GM19438 (cell line): ENCODE results near the gene CACNA2D2.

Experiments
- ATAC-seq: cut with Tn5 transposase; IDR thresholded peaks from one replicate; pipeline ENCODE4 v1.9.1; 2021; ENCODE audit warnings: low read depth; ENCODE audit not compliant: unreplicated experiment

Gene CACNA2D2

GRCh38 chr3:50336452-50337174, 166.8 kb downstream of the CACNA2D2 start:
- ATAC-seq = peak; percentile 20

- ATAC-seq = no peak
These were observed 168.9 kb downstream of the CACNA2D2 start for GRCh38 chr3:50334339-50335075.

GRCh38 chr3:50333744-50334328, 169.6 kb downstream of the CACNA2D2 start:
- ATAC-seq = no peak

- no peak for ATAC-seq
These were observed 172.0 kb downstream of the CACNA2D2 start for GRCh38 chr3:50331364-50331907.

- ATAC-seq = no peak
These were observed 173.1 kb downstream of the CACNA2D2 start for GRCh38 chr3:50330330-50330729.

GRCh38 chr3:50327943-50328691, 175.3 kb downstream of the CACNA2D2 start, which contains the start of gene TUSC2:
TSS of gene TUSC2 (minus strand) at chr3:50328223. CDS start at chr3:50328099, 124 bp downstream.
- peak; percentile 84 for ATAC-seq

- no peak for ATAC-seq
These were observed 176.3 kb downstream of the CACNA2D2 start for GRCh38 chr3:50327129-50327528.

- no peak for ATAC-seq
These were observed 177.3 kb downstream of the CACNA2D2 start for GRCh38 chr3:50326182-50326541.

- ATAC-seq = no peak
These were observed 177.8 kb downstream of the CACNA2D2 start for GRCh38 chr3:50325497-50326181.

GRCh38 chr3:50325113-50325480, 178.3 kb downstream of the CACNA2D2 start:
- no peak for ATAC-seq

GRCh38 chr3:50324351-50325112, 178.9 kb downstream of the CACNA2D2 start:
- ATAC-seq = no peak

- ATAC-seq = no peak
These were observed 179.7 kb downstream of the CACNA2D2 start for GRCh38 chr3:50323614-50324199.

- no peak for ATAC-seq
These were observed 180.3 kb downstream of the CACNA2D2 start for GRCh38 chr3:50323092-50323600.

- ATAC-seq = no peak
These were observed 180.9 kb downstream of the CACNA2D2 start, which contains the start of gene HYAL2 for GRCh38 chr3:50322386-50323091. TSS of gene HYAL2 (minus strand) at chr3:50322745. CDS start at chr3:50320489, 2,256 bp downstream.

GRCh38 chr3:50322115-50322385, 181.4 kb downstream of the CACNA2D2 start:
- ATAC-seq = no peak

- peak; percentile 86 for ATAC-seq
These were observed 181.9 kb downstream of the CACNA2D2 start for GRCh38 chr3:50321336-50322114.

GRCh38 chr3:50320853-50321335, 182.5 kb downstream of the CACNA2D2 start:
- peak; percentile 48 for ATAC-seq
